ENCODE results near the gene IGFL1.
"Not testable (repeated sequence)": the region's sequence is repeated elsewhere in the genome, so short reads cannot be mapped to it uniquely, and the experiment has no call there.

IGFL1 gene

DNA sequence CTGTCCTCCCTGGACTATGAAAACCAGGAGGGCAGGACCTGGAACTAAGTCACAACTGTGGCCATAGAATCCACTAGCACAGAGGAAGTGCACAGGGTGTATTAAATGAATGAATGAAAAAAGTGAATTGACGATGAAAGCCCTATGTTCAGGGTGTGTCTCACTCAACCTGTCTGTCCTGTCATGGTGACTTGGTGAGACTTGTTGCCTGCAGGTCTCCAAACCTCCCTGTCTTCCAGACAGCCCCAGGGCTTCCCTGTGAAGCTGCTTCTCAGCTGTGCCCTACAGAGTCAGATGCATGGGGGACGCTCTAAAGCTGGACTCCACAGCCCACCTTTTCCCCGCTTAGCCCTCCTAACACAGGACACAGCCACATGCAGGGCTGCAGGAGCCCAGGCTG is 4.8 kb upstream of the IGFL1 start:
- DNase-seq (ENCODE audit: low spot score): no peak

DNA sequence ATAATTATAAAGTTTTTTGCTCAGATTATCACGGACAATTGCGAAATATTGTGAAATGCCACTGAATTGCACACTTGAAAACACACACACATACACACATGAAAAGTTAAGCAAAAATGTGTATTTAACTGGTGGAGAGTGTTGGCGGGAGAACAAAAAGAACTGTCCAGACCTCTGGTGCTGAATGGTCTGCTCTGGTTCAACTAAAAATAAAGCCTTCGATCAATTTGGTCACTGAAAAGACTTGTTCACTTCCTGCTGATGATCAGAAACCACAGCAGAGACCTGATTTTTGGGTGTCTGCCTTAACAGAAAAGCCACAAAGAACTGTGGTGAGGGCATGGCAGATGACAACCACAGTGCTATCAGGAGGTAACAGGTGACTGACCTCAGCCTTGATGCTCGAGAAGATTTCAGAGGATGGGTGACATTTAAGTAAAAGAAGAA is 4.0 kb upstream of the IGFL1 start:
- no peak for DNase-seq (ENCODE audit: low spot score)

- no peak for DNase-seq (ENCODE audit: low spot score)
Observed at GRCh38 chr19:46226438-46226973, 3.0 kb upstream of the IGFL1 start.

GRCh38 chr19:46232029-46232428 is 2.5 kb downstream of the IGFL1 start:
- peak; percentile 76 for DNase-seq (ENCODE audit: low spot score)

GRCh38 chr19:46232468-46232867 is 2.9 kb downstream of the IGFL1 start:
- DNase-seq (ENCODE audit: low spot score): no peak

- no peak for DNase-seq (ENCODE audit: low spot score)
Observed at GRCh38 chr19:46232938-46233621, 3.5 kb downstream of the IGFL1 start.

GRCh38 chr19:46233871-46234270 is 4.3 kb downstream of the IGFL1 start:
- not testable (repeated sequence) for DNase-seq (ENCODE audit: low spot score)

DNA sequence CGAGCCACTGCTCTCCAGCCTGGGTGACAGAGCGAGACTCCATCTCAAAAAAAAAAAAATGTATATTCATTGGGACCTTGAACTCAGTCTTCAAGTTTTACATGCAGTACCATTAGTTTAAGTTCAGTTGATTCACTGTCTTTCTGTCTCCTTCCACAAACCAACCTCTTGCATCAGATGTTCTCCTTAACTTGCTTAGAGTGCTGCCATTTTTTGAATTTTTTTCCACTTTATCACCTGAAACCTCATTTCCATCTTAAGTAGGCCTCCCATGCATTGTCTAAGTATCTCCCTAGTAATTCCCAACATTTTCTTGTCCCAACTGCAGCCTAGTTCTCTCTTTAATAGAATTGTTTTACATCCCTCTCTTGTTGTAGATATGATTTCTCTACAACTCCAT is 8.6 kb downstream of the IGFL1 start:
- DNase-seq (ENCODE audit: low spot score): not testable (repeated sequence)

DNA sequence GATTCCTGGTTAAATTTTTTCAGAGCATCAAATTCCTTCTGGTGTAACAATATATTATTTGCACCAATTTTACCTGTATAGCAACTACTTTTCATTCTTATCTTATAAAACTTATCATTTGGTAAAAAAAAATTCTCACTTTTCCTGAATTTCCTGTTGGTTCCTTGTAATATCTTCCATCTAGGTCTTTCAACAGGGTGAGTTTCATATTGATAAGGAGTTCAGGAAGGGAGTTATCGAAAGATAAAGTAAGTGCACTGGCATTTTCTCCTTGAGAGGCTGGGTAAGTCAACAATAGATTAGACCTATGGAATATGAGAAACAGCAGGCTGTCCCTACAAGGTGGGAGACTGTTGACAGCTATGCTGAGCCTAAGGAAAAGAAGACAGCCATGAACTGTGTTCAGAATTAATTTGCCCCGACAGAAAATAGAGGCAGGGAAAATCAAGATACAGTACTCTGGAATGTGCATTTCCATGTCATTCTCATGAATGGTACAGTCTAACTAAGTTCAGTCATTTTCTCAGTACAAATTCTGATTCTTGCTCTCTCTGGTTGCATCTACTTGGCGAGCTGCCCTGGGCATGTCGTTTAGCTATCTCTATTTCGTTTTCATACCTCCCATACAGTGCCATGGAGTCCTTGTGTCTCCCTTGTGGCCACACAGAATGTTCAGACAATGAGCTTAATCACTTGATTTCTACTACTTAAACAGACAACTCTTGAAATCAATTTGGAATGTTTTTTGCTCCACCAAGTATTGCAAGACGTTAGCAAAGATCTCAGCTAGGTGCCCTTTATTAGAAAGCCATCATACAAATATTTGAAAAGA is 9.9 kb downstream of the IGFL1 start:
- no peak for DNase-seq (ENCODE audit: low spot score)

DNA sequence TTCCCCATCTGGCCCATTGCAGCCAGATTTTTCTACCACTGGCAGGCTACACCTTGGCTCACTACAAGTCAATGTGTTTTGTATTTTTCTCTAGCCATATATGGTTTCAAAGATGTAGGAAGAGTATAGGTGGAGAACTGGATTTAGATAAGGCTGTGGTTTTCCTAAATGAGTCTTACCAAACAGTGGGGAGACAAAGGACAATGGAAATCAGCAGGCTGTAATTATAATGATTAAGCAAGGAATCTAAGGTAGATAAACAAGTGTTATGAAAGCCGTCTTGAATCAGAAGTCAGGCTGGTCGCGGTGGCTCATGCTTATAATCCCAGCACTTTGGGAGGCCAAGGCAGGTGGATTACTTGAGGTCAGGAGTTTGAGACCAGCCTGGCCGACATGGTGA is 11.2 kb downstream of the IGFL1 start:
- no peak for DNase-seq (ENCODE audit: low spot score)

DNA sequence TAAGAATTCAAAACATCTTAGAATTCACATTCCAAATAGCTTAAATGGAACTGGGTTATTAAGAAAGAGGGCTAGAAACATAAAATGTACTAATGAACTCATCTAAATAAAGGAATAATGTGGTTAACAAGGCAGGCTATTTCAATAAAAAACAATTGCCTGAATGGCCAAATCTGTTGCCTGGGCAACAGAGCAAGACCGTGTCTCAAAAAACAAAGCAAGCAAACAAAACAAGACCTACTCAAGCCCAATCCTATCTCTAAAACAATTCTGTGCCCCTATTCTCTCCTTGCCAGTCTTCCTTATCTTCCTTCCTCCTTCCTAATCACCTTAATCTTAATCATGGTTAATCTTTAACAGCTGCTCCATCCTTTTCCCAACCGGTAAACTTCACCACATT is 12.1 kb downstream of the IGFL1 start:
- no peak for DNase-seq (ENCODE audit: low spot score)

DNA sequence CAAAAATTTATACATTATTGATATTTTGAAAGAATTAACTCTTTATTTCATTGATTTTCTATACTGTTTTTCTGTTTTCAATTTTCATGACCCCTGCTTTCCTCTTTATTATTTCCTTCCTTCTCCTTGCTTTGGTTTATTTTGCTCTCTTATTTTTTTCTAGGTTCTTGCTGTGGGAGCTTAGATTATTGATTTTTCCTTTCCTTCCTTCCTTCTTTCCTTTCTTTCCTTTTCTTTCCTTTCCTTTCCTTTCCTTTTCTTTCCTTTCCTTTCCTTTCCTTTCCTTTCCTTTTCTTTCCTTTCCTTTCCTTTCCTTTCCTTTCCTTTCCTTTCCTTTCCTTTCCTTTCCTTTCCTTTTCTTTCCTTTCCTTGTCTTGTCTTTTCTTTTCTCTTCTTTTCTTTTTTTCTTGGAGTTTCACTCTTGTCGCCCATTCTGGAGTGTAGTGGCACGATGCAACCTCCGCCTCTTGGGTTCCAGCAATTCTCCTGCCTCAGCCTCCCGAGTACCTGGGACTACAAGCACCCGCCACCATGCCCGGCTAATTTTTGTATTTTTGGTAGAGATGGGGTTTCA is 13.6 kb downstream of the IGFL1 start:
- DNase-seq (ENCODE audit: low spot score): not testable (repeated sequence)

DNA sequence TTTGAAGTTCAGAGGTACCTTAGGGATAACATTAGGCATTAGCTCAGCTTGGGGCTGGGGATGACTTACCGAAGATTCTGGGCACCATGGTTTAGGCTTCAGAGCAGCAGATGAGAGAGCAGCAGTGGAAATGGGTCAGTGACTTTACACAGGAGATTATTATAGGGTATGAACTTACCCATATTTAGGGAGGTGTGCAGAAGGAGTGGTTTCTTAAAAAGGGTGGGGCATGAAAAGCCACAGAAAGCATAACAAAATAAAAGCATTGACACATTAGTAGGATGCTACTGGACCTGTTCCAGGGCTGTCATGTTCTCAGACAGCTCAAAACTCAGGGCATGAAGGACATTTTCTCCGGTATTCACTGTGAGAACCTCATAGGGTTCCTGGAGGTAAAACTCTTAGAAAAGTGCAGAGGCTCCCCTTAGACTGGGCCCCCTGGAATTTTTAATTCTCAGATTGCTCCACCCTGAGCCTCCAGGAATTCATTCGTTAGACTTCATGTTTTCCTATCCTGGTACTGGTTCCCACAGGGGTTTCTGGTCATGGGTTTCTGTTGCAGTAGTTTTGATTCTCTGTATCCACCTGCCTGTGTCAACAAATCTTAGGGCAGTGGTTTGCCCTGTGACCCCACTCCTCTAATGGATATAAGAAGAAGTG is 20.7 kb downstream of the IGFL1 start:
- DNase-seq (ENCODE audit: low spot score): no peak

GRCh38 chr19:46251416-46251815 is 21.9 kb downstream of the IGFL1 start:
- DNase-seq (ENCODE audit: low spot score): no peak

GRCh38 chr19:46254776-46255175 is 25.2 kb downstream of the IGFL1 start:
- no peak for DNase-seq (ENCODE audit: low spot score)

DNA sequence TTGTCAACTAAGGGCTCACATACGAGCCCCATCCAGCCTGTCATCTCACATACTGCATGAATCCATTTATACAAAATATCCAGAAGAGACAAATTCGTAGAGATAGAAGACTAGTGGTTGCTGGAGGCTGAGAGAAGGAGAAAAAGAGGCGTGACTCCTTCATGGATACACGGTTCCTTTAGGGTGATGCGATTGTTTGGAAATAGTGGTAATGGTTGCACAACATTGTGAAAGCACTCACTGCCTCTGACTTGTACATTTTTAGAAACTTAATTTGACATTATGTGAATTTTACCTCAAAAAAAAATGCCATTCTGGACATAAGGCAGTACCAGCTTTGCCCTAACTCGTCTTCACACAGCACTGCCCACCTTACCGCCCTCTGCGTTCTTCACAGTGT is 27.3 kb downstream of the IGFL1 start:
- DNase-seq (ENCODE audit: low spot score): no peak

GRCh38 chr19:46261501-46261900 is 32.0 kb downstream of the IGFL1 start:
- DNase-seq (ENCODE audit: low spot score): not testable (repeated sequence)

DNA sequence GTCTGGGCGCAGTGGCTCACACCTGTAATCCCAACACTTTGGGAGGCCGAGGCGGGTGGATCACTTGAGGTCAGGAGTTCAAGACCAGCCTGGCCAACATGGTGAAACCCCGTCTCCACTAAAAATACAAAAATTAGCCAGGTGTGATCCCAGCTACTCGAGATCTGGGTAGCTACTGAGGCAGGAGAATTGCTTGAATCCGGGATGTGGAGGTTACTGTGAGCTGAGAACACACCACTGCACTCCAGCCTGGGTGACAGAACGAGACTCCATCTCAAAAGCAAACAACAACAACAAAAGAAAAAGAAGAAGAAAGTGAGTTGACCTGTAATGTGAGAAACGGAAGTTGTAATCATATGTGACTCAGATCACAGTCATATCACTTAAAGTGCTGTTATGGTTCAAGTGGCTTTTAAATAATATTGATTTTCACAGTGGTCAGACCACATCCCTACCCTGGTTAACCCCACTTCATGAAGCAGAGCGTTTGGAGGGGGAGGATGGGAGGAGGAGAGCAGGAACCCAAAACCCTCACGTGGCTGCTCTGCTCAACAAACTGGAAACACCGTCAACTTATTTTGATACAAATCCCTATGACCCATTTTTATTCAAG is 33.2 kb downstream of the IGFL1 start:
- peak; percentile 61 for DNase-seq (ENCODE audit: low spot score)

- not testable (repeated sequence) for DNase-seq (ENCODE audit: low spot score)
Observed at GRCh38 chr19:46264801-46265200, 35.3 kb downstream of the IGFL1 start.

- peak; percentile 69 for DNase-seq (ENCODE audit: low spot score)
Observed at GRCh38 chr19:46265217-46265828, 35.8 kb downstream of the IGFL1 start.

DNA sequence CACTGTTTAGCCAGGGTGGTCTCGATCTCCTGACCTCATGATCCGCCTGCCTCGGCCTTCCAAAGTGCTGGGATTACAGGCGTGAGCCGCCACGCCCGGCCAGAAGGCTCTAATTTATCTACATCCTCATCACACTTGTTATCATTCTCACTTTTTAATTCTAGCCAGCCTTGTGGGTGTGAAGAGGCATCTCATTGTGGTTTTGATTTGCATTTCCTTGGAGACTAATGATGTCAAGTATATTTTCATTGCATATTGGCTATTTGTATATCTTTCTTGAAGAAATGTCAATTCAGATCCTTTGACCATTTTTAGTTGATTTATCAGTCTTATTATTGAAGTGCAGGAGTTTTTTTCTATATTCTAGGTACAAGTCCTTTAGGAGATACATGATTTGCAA is 39.6 kb downstream of the IGFL1 start:
- DNase-seq (ENCODE audit: low spot score): no peak
